HEK293 (cell line): ENCODE data around the gene PLK1.

Source experiments
- CTCF ChIA-PET: fragments of 350-600 bp; formaldehyde crosslinking; extraction: SDS; loops from one replicate; lab custom pipeline; 2021; ENCODE audit warnings: antibody characterized with exemption; lab: Yijun Ruan, JAX
- POLR2A ChIA-PET: fragments of 300-600 bp; formaldehyde crosslinking; extraction: SDS; loops from one replicate; lab custom pipeline; 2020; ENCODE audit warnings: antibody characterized with exemption, inconsistent platforms; lab: Yijun Ruan, JAX
- H3K27ac ChIP-seq: fragments of 200-500 bp; sonication (Bioruptor generic); 2 replicates; pipeline ENCODE4 v1.5.1; 2014; ENCODE audit warnings: low read depth, low read length, control low read depth, inconsistent platforms; ENCODE audit errors: extremely low read depth
- H3K36me3 ChIP-seq, 2 experiments: fragments of 200-500 bp in 1 of 2; sonication (Bioruptor generic) in 1 of 2; 1 replicate in 1 of 2; 2 replicates in 1 of 2; pipeline ENCODE4 v1.5.1; 2014 to 2017; ENCODE audit warnings: inconsistent platforms in 2 of 2, low read length in 2 of 2; ENCODE audit not compliant: control insufficient read depth in 2 of 2, insufficient read depth in 1 of 2
- H3K4me1 ChIP-seq: fragments of 200-500 bp; sonication (Bioruptor generic); 2 replicates; pipeline ENCODE4 v1.5.1; 2014; ENCODE audit warnings: mild to moderate bottlenecking, low read length, inconsistent platforms; ENCODE audit not compliant: control insufficient read depth, insufficient read depth
- H3K4me3 ChIP-seq: 2 replicates; pipeline ENCODE4 v1.5.1; 2011; ENCODE audit warnings: low read depth, mild to moderate bottlenecking, control low read depth, low read length, moderate library complexity
- H3K9me3 ChIP-seq: fragments of 200-500 bp; sonication (Bioruptor generic); 2 replicates; pipeline ENCODE4 v1.5.1; 2014; ENCODE audit warnings: low read depth, low read length, inconsistent platforms; ENCODE audit not compliant: control insufficient read depth, insufficient read depth
- EGR2 ChIP-seq: fragments of 450-650 bp; formaldehyde crosslinking; IDR thresholded peaks from 2 replicates; pipeline ENCODE4 v1.5.1; 2016; ENCODE audit warnings: low read depth, missing biosample characterization, missing genetic modification characterization
- PRDM10 ChIP-seq: fragments of 450-650 bp; formaldehyde crosslinking; IDR thresholded peaks from 2 replicates; pipeline ENCODE4 v1.5.1; 2016; ENCODE audit warnings: missing biosample characterization, missing genetic modification characterization
- SETDB1 ChIP-seq: IDR thresholded peaks from one replicate; pipeline ENCODE4 v1.6.1; 2017; ENCODE audit warnings: mild to moderate bottlenecking, low read length, moderate library complexity, mixed read lengths; ENCODE audit not compliant: insufficient read length
- SP2 ChIP-seq: fragments of 450-650 bp; formaldehyde crosslinking; IDR thresholded peaks from 2 replicates; pipeline ENCODE4 v1.5.1; 2016; ENCODE audit warnings: missing biosample characterization, missing genetic modification characterization
- ZBTB17 ChIP-seq: fragments of 450-650 bp; formaldehyde crosslinking; IDR thresholded peaks from 2 replicates; pipeline ENCODE4 v1.5.1; 2016; ENCODE audit warnings: missing biosample characterization, missing genetic modification characterization
- ZFHX2 ChIP-seq: fragments of 450-650 bp; formaldehyde crosslinking; conservative IDR thresholded peaks from 2 replicates; pipeline ENCODE4 v1.5.1; 2016; ENCODE audit warnings: missing biosample characterization, missing genetic modification characterization
- ZNF221 ChIP-seq: fragments of 450-650 bp; formaldehyde crosslinking; IDR thresholded peaks from 2 replicates; pipeline ENCODE4 v1.5.1; 2017; ENCODE audit warnings: missing biosample characterization, missing genetic modification characterization, borderline replicate concordance
- ZNF266 ChIP-seq: fragments of 450-650 bp; formaldehyde crosslinking; IDR thresholded peaks from 2 replicates; pipeline ENCODE4 v1.5.1; 2016; ENCODE audit warnings: missing biosample characterization, missing genetic modification characterization, low read depth
- ZNF404 ChIP-seq: fragments of 450-650 bp; formaldehyde crosslinking; IDR thresholded peaks from 2 replicates; pipeline ENCODE4 v1.5.1; 2017; ENCODE audit warnings: missing biosample characterization, missing genetic modification characterization
- ZNF558 ChIP-seq: fragments of 450-650 bp; formaldehyde crosslinking; IDR thresholded peaks from 2 replicates; pipeline ENCODE4 v1.5.1; 2016; ENCODE audit warnings: missing biosample characterization, missing genetic modification characterization
- ZNF580 ChIP-seq: fragments of 450-650 bp; formaldehyde crosslinking; IDR thresholded peaks from 2 replicates; pipeline ENCODE4 v1.5.1; 2016; ENCODE audit warnings: missing biosample characterization, missing genetic modification characterization
- ZNF629 ChIP-seq: fragments of 450-650 bp; formaldehyde crosslinking; IDR thresholded peaks from 2 replicates; pipeline ENCODE4 v1.5.1; 2017; ENCODE audit warnings: missing biosample characterization, missing genetic modification characterization
- ZNF677 ChIP-seq: fragments of 450-650 bp; IDR thresholded peaks from 2 replicates; pipeline ENCODE4 v1.5.0; 2018; ENCODE audit warnings: missing biosample characterization, mild to moderate bottlenecking, missing genetic modification characterization, moderate library complexity
- ZNF776 ChIP-seq: fragments of 450-650 bp; formaldehyde crosslinking; IDR thresholded peaks from 2 replicates; pipeline ENCODE4 v1.5.0; 2017; ENCODE audit warnings: missing biosample characterization, missing genetic modification characterization, borderline replicate concordance
- ZNF792 ChIP-seq: fragments of 450-650 bp; formaldehyde crosslinking; IDR thresholded peaks from 2 replicates; pipeline ENCODE4 v1.5.1; 2016; ENCODE audit warnings: missing biosample characterization, missing genetic modification characterization
- ZNF837 ChIP-seq: fragments of 450-650 bp; formaldehyde crosslinking; IDR thresholded peaks from 2 replicates; pipeline ENCODE4 v1.5.1; 2016; ENCODE audit warnings: missing biosample characterization, missing genetic modification characterization
- TF ChIP-seq, protein P1 (sequence below): fragments of 450-650 bp; formaldehyde crosslinking; IDR thresholded peaks from 2 replicates; pipeline ENCODE4 v1.5.1; 2016; ENCODE audit warnings: missing biosample characterization, missing genetic modification characterization, borderline replicate concordance
- TF ChIP-seq, protein P2 (sequence below): sonication (generic); formaldehyde crosslinking; IDR thresholded peaks from 2 replicates; pipeline ENCODE4 v1.8.1; 2022; ENCODE audit warnings: mild to moderate bottlenecking, moderate library complexity, missing genetic modification reagents

PLK1 gene

DNA sequence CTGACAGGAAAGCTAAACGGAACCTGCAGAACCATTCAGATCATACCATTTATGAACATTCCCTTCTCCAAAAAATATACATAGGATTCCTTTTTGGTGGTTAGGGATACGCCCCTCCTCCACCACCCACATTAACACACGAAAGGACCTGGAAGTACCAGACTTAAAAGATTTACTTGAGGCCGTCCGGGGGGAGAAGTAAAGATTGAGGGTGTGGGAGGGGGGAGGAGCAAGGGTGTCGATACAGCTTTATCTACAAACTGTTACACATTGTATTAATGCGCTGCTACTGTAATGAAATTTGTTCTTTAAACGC is 38.1 kb upstream of the PLK1 start:
- ChIA-PET POLR2A (interaction anchor here (1.2 to 1.3 kb wide), 4 partner anchors 10 to 83 kb away, joined by 3 to 5 read pairs (median 4); partner anchors contain the start of genes EARS2, NDUFAB1, PLK1 and UBFD1), CTCF (no interaction called here)
- peaks cover 40 to 49% of the 10 kb centered on the region in 2 experiments for H3K36me3 ChIP-seq
- 0 out of 2 replicates have a peak, but pooled peaks cover 2% of the 10 kb centered on the region for H3K4me1 ChIP-seq
- H3K9me3 ChIP-seq = no peaks in the 10 kb centered on the region
- peak overlapping the region; percentile 96 for H3K4me3 ChIP-seq
- peak overlapping the region; percentile 68; the same call in 1 of the 2 replicates for H3K27ac ChIP-seq
- TF ChIP-seq, protein P1, sequence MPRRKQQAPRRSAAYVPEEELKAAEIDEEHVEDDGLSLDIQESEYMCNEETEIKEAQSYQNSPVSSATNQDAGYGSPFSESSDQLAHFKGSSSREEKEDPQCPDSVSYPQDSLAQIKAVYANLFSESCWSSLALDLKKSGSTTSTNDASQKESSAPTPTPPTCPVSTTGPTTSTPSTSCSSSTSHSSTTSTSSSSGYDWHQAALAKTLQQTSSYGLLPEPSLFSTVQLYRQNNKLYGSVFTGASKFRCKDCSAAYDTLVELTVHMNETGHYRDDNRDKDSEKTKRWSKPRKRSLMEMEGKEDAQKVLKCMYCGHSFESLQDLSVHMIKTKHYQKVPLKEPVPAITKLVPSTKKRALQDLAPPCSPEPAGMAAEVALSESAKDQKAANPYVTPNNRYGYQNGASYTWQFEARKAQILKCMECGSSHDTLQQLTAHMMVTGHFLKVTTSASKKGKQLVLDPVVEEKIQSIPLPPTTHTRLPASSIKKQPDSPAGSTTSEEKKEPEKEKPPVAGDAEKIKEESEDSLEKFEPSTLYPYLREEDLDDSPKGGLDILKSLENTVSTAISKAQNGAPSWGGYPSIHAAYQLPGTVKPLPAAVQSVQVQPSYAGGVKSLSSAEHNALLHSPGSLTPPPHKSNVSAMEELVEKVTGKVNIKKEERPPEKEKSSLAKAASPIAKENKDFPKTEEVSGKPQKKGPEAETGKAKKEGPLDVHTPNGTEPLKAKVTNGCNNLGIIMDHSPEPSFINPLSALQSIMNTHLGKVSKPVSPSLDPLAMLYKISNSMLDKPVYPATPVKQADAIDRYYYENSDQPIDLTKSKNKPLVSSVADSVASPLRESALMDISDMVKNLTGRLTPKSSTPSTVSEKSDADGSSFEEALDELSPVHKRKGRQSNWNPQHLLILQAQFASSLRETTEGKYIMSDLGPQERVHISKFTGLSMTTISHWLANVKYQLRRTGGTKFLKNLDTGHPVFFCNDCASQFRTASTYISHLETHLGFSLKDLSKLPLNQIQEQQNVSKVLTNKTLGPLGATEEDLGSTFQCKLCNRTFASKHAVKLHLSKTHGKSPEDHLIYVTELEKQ (tag by site-specific recombination) = no peak
- TF ChIP-seq ZFHX2 (tag by site-specific recombination) = peak; percentile 36; the same call in 1 of the 2 replicates
- TF ChIP-seq ZNF558 (tag by site-specific recombination) = no peak
- no peak for TF ChIP-seq ZNF266 (tag by site-specific recombination)
- no peak for TF ChIP-seq ZNF629 (tag by site-specific recombination)
- TF ChIP-seq, protein P2, sequence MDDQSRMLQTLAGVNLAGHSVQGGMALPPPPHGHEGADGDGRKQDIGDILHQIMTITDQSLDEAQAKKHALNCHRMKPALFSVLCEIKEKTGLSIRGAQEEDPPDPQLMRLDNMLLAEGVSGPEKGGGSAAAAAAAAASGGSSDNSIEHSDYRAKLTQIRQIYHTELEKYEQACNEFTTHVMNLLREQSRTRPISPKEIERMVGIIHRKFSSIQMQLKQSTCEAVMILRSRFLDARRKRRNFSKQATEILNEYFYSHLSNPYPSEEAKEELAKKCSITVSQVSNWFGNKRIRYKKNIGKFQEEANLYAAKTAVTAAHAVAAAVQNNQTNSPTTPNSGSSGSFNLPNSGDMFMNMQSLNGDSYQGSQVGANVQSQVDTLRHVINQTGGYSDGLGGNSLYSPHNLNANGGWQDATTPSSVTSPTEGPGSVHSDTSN (CRISPR knock-in tag) = no peak
- TF ChIP-seq ZNF404 (tag by site-specific recombination) = no peak
- TF ChIP-seq EGR2 (tag by site-specific recombination) = peak; percentile 30; the same call in 1 of the 2 replicates
- TF ChIP-seq ZBTB17 (tag by site-specific recombination) = no peak
- no peak for TF ChIP-seq SP2 (tag by site-specific recombination)
- TF ChIP-seq ZNF837 = no peak
- no peak for TF ChIP-seq ZNF677 (tag by site-specific recombination)
- no peak for TF ChIP-seq SETDB1
- peak; percentile 2; the same call in 1 of the 2 replicates for TF ChIP-seq PRDM10 (tag by site-specific recombination)
- no peak for TF ChIP-seq ZNF580
- no peak for TF ChIP-seq ZNF776 (tag by site-specific recombination)
- no peak for TF ChIP-seq ZNF792 (tag by site-specific recombination)
- no peak for TF ChIP-seq ZNF221 (tag by site-specific recombination)
